ENCODE results near the gene CDH13. TPM values are rescaled to one million over a fixed set of nuclear protein-coding genes. Genes with fewer than 3 reads are reported as not detected.

The CDH13 gene
- total RNA-seq, 4 donors from 2014 or later: 5.8 to 36.7 (median 20.4) TPM

DNA sequence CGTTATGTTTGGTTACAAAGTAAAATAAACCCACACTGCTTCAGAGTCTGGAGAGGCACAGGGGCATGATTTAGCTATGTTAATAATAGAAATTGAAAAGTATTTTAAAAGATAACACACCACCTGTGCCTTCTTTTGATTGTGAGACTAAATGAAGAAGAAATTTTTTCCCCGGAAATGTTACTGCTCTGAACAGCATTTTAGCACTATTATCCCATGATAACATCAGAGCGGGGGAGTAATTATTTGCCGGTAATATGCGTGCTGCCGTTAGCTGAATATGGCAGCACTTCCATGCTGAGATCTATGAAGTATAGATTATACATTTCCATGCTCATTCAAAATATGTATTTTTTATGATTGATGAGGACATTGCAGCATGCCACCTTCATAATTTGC, 680.8 kb downstream of the CDH13 start:
- no peak for DNase-seq
- ATAC-seq: no peak
- Histone ChIP-seq H3K27me3 (no peaks in the 10 kb centered on the region), H3K4me1 (peaks cover 0 to 28% of the 10 kb centered on the region in 2 donors), H3K27ac (no peak overlapping the region), H3K4me3 (no peak overlapping the region), H3K9me3 (no peaks in the 10 kb centered on the region), H3K36me3 (no peaks in the 10 kb centered on the region)
- intact Hi-C loops (cut with DNase I; ENCODE audit: low total_unique reads) (no loop called here), in situ Hi-C loops (cut with MboI; ENCODE audit: low sequenced_read_pairs in 4 of 4) (no loop called here)
- TF ChIP-seq, protein P1, sequence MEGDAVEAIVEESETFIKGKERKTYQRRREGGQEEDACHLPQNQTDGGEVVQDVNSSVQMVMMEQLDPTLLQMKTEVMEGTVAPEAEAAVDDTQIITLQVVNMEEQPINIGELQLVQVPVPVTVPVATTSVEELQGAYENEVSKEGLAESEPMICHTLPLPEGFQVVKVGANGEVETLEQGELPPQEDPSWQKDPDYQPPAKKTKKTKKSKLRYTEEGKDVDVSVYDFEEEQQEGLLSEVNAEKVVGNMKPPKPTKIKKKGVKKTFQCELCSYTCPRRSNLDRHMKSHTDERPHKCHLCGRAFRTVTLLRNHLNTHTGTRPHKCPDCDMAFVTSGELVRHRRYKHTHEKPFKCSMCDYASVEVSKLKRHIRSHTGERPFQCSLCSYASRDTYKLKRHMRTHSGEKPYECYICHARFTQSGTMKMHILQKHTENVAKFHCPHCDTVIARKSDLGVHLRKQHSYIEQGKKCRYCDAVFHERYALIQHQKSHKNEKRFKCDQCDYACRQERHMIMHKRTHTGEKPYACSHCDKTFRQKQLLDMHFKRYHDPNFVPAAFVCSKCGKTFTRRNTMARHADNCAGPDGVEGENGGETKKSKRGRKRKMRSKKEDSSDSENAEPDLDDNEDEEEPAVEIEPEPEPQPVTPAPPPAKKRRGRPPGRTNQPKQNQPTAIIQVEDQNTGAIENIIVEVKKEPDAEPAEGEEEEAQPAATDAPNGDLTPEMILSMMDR (IDR thresholded peaks at IDR 0.05 in 4 of 5, conservative IDR thresholded peaks at IDR 0.05 in 1 of 5): no peak
- TF ChIP-seq POLR2A (IDR thresholded peaks at IDR 0.05): no peak

DNA sequence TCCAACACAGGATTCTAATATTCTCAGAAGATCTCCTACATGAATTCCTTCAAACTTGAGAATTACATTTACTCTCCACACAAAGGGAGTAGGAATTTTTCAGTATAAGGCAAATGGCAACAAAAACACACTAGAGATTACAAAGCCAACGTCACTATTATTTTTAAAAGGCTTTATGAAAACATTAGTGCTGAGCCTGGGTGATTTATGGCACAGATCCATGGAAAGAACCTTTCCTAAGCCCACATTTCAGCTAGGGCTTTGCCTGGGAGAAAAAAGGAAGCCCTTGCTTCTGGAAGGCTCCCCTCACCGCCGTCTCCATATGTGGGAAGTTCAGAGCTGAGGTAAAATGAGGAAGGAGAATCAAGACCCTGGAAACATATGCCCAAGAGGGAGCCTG, 681.6 kb downstream of the CDH13 start:
- H3K27ac ChIP-seq: no peak overlapping the region
- TF ChIP-seq, protein P1 (IDR thresholded peaks at IDR 0.05 in 4 of 5, conservative IDR thresholded peaks at IDR 0.05 in 1 of 5): no peak
- no peak for TF ChIP-seq POLR2A (IDR thresholded peaks at IDR 0.05)
- no peaks in the 10 kb centered on the region for H3K9me3 ChIP-seq
- ATAC-seq (no peak), DNase-seq (no peak)
- H3K4me1 ChIP-seq: peaks cover 3 to 28% of the 10 kb centered on the region in 2 donors
- H3K36me3 ChIP-seq: no peaks in the 10 kb centered on the region
- no peaks in the 10 kb centered on the region for H3K27me3 ChIP-seq
- intact Hi-C loops (cut with DNase I; ENCODE audit: low total_unique reads) (no loop called here), in situ Hi-C loops (cut with MboI; ENCODE audit: low sequenced_read_pairs in 4 of 4) (no loop called here)
- H3K4me3 ChIP-seq: no peak overlapping the region

DNA sequence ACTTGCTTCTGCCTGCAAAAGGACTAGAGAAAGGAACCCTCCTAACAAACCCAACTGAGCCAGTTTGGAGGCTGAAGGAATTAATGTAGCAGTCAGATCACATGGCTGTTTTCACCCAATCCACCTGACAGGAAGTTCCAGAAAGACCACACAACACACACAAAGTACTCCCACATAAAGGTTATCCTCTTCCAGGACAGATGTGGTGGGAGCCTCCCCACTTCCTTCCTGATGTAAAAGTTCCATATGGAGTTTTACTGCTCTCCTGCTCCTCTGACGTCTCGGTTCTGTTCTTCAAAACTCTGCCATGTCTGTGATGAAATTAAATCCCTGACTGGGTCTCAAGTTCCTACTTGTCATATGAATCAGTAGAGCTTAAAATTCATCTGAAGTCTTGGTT, 684.0 kb downstream of the CDH13 start:
- intact Hi-C loops (cut with DNase I; ENCODE audit: low total_unique reads): no loop called here
- no peak overlapping the region for H3K27ac ChIP-seq
- ATAC-seq (no peak), DNase-seq (no peak)
- H3K27me3 ChIP-seq: no peaks in the 10 kb centered on the region
- no peak overlapping the region for H3K4me3 ChIP-seq
- H3K36me3 ChIP-seq: no peaks in the 10 kb centered on the region
- no peaks in the 10 kb centered on the region for H3K9me3 ChIP-seq
- in situ Hi-C loops (cut with MboI; ENCODE audit: low sequenced_read_pairs in 4 of 4): no loop called here
- TF ChIP-seq, protein P1 (IDR thresholded peaks at IDR 0.05 in 4 of 5, conservative IDR thresholded peaks at IDR 0.05 in 1 of 5): no peak
- no peak for TF ChIP-seq POLR2A (IDR thresholded peaks at IDR 0.05)
- peaks cover 3 to 19% of the 10 kb centered on the region in 2 donors for H3K4me1 ChIP-seq

DNA sequence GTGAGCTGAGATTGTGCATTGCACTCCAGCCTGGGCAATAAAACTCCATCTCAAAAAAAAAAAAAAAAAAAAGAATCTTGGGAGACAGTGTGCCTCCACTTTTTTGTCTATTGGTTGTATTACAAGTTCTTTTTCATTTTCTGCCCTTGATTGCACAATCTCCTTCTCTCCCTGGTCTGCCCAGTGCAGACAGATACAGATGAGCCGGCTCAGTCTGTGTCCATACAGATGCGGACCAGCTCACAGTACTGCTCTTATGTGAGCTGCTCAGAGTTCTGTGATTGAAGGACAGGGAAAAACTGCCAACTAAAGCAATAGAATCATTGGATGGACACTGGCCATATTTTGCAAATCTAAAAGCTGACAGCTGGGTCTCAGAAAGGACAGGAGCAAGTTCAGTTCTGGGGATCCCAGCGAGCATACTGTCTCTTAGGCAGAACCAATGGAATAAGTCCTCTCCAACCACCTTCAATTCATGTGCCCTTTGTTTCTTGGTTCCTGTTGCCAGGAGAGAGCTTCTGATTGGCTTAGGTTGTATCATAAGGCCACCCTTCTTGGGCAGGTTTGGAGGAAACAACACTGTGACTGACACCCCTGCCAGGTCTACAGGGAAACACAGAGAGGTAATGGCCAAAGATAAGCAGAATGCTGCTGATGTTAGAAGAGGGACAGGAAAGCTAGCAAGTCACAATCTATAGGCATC, 685.4 kb downstream of the CDH13 start:
- TF ChIP-seq, protein P1 (IDR thresholded peaks at IDR 0.05 in 4 of 5, conservative IDR thresholded peaks at IDR 0.05 in 1 of 5): no peak
- TF ChIP-seq POLR2A (IDR thresholded peaks at IDR 0.05): no peak
- H3K4me1 ChIP-seq: peaks cover 3 to 19% of the 10 kb centered on the region in 2 donors
- no peaks in the 10 kb centered on the region for H3K9me3 ChIP-seq
- ATAC-seq: no peak
- no peak for DNase-seq
- intact Hi-C loops (cut with DNase I; ENCODE audit: low total_unique reads): no loop called here
- no peak overlapping the region for H3K4me3 ChIP-seq
- in situ Hi-C loops (cut with MboI; ENCODE audit: low sequenced_read_pairs in 4 of 4): no loop called here
- no peaks in the 10 kb centered on the region for H3K36me3 ChIP-seq
- no peak overlapping the region for H3K27ac ChIP-seq
- H3K27me3 ChIP-seq: no peaks in the 10 kb centered on the region
